Effector memory CD4-positive, alpha-beta T cell (primary cell): ENCODE results near the gene STXBP5.

ENCODE experiments used
- DNase-seq, 3 donors: peaks; one replicate each; pipeline ENCODE4 v3.0.0-alpha.2; 2020
- H3K27ac ChIP-seq: 2 replicates; pipeline ENCODE4 v1.7.0; 2013; ENCODE audit warnings: mild to moderate bottlenecking, low read length, moderate library complexity; ENCODE audit not compliant: insufficient read depth, poor library complexity, severe bottlenecking
- H3K27me3 ChIP-seq: replicated peaks from 2 replicates; pipeline ENCODE4 v1.7.0; 2013; ENCODE audit warnings: mild to moderate bottlenecking, low read length; ENCODE audit not compliant: insufficient read depth, control insufficient read depth, poor library complexity, severe bottlenecking
- H3K36me3 ChIP-seq: 2 replicates; pipeline ENCODE4 v1.7.0; 2013; ENCODE audit warnings: mild to moderate bottlenecking, low read length, moderate library complexity; ENCODE audit not compliant: control insufficient read depth, insufficient read depth
- H3K4me1 ChIP-seq: 2 replicates; pipeline ENCODE4 v1.7.0; 2013; ENCODE audit warnings: low read length, mild to moderate bottlenecking; ENCODE audit not compliant: control insufficient read depth, insufficient read depth, poor library complexity, severe bottlenecking
- H3K4me3 ChIP-seq: 2 replicates; pipeline ENCODE4 v1.7.0; 2013; ENCODE audit warnings: low read length, low read depth, mild to moderate bottlenecking; ENCODE audit not compliant: insufficient read depth, poor library complexity, severe bottlenecking
- H3K9me3 ChIP-seq: 2 replicates; pipeline ENCODE4 v1.7.0; 2013; ENCODE audit warnings: mild to moderate bottlenecking, low read length, moderate library complexity; ENCODE audit not compliant: control insufficient read depth

The STXBP5 gene

DNA sequence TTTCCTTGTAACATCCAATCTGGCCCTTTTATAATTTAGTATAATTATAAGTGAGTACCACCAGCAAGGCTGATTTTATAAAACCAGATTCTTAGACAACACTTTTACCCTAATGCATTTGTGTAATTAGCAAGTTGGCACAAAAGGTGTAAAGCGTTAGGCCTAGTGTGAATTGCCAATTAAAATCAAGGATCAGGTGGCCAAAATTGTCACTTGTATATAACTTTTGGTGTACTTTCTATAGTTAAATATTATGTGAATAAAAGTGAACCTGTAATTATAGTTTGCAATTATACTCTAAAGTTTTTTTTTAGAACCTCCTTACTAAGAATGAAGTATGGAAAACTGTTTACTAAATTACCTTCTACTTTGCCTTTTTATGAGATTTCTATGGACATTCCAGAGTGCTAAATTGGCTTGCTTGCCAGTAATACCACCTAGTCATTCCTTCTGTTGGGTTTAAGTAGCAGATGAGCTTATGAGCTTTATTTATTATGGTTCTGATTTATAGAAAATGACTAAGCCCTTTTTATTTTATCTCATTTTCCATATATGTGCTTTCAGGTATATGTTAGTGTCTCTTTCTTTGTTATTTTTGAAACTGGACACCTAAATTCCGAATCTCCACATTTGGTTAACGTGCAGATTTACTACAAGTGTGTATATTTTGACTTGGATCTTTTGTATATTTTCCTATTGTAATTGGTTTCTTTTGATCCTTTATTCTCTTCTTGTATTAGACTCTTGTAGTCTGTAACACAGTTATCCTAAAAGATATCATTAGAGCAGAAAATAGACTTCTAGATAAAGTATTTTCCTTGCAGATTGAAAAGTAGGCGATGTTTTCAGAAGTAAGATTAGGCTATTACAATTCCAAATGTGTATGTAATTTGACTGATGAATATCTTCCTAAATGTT, 3.9 kb downstream of the STXBP5 start:
- Histone ChIP-seq H3K27ac (no peak overlapping the region), H3K27me3 (no peaks in the 10 kb centered on the region), H3K9me3 (no peaks in the 10 kb centered on the region), H3K4me1 (peaks cover 4% of the 10 kb centered on the region), H3K4me3 (no peak overlapping the region), H3K36me3 (no peaks in the 10 kb centered on the region)
- DNase-seq = no peak

DNA sequence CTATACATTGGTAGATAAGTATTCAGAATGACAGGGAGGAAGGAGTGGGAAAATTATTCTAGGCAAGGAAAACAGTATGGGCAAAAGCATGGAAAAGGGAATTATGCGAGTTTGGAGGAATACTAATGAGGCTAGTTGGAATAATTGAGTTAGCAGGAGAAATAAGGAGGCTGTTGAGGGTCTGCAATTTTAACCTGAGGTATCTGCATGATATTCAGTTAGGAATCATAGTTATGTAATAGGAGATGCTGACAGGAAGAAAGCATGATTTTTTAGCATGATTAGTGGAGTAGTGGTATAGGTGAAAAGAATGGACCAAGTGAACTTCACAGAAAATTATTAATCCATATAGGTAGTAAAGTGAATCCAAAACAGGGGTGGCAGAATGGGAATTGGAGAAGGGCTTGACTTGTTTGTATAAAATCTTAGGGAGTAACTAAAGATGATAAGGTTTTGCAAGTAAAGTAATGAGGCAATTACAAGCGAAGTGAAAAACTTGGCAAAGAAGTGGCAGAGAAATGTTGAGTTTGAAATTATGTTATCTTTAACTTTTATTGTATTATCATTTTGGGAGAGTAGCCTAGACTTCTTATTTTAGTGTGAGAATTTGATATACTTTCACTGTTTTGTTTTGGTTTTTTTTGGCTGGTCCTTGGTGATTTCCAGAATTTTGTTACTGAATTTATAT, 5.7 kb downstream of the STXBP5 start:
- Histone ChIP-seq H3K4me1 (peaks cover 4% of the 10 kb centered on the region), H3K27ac (no peak overlapping the region)

DNA sequence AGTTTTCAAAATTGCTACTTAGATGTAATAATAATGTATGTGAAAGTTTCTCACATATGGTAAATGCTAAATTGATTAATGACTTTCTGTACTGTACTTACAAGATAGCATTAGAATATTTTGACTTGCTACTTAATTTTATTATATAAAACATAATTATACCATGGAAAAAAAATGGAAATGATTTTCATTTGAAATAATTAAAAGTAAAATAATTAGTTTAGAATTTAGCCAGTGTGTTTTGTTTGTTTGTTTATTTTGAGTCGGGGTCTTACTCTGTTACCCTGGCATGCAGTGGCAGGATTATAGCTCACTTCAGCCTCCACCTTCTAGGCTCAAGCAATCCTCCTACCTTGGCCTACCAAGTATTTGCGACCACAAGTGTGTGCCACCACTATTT, 7.1 kb downstream of the STXBP5 start:
- H3K36me3 ChIP-seq = no peaks in the 10 kb centered on the region
- no peaks in the 10 kb centered on the region for H3K27me3 ChIP-seq
- no peak for DNase-seq
- H3K4me1 ChIP-seq = no peaks in the 10 kb centered on the region
- H3K27ac ChIP-seq = no peak overlapping the region
- H3K4me3 ChIP-seq = no peak overlapping the region
- no peaks in the 10 kb centered on the region for H3K9me3 ChIP-seq

More for the DNA sequence above, 5.7 kb downstream of the STXBP5 start:
- H3K36me3 ChIP-seq = no peaks in the 10 kb centered on the region
- DNase-seq = no peak
- no peak overlapping the region for H3K4me3 ChIP-seq
- no peaks in the 10 kb centered on the region for H3K27me3 ChIP-seq
- H3K9me3 ChIP-seq = no peaks in the 10 kb centered on the region

DNA sequence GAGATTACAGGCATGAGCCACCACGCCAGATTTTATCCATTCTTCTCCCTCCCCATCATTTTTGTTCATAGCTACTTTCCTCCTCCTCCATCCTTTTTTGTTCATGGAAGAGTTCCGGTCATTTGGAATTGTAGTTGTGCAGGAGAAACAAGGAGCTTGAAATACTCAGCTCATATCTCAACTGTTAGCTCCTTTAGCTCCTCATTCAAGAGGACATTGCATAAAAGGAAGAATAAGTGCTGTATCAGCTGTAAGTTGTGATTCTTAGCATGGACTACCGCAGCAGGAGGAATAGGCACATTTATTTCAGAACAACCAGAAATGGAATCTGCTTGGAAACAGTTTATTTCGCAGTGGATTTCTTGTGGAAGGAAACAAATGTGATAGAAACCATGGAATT, 7.6 kb downstream of the STXBP5 start:
- H3K27ac ChIP-seq = no peak overlapping the region
- H3K4me1 ChIP-seq = no peaks in the 10 kb centered on the region
- H3K27me3 ChIP-seq = no peaks in the 10 kb centered on the region
- H3K4me3 ChIP-seq = no peak overlapping the region
- no peaks in the 10 kb centered on the region for H3K9me3 ChIP-seq
- H3K36me3 ChIP-seq = no peaks in the 10 kb centered on the region
- DNase-seq = no peak

DNA sequence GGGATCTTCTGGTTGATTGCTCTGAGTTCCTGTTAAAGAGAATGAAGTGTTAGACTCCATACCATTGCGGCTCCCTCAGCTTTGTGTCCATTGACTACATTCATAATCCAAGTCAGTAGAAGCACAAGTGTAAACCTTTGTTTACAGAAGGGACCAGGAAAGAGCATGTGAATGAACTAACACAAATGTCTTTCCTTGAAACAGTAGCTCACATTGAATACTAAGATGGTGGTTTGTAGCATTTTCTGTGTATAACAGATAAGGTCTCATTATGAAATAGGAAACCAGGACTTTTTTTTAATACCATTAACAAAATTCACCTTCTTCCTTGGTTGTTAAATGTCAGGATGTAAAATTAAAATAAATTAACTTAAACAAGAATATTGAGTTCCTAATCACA, 8.4 kb downstream of the STXBP5 start:
- Histone ChIP-seq H3K27me3 (no peaks in the 10 kb centered on the region), H3K9me3 (no peaks in the 10 kb centered on the region), H3K36me3 (no peaks in the 10 kb centered on the region), H3K27ac (no peak overlapping the region), H3K4me1 (no peaks in the 10 kb centered on the region), H3K4me3 (no peak overlapping the region)
- no peak for DNase-seq

DNA sequence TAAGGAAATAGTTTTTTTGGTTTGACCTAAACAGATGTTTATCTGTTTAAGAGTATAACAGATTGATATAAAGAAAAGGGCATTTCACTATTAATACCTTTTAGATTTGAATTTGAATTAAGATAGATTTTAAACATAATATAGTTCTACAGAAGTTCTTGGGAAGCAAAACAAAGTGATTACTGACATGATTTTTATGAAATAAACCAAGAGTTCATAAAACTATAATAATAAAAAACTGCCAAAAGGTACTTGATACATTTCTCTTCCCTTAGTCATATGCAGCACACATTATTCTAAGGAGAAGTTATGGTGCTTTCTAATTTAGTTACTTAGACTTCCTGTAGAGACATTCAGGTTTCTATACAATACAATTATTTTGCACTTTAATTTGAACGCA, 9.6 kb downstream of the STXBP5 start:
- Histone ChIP-seq H3K27me3 (no peaks in the 10 kb centered on the region), H3K4me1 (no peaks in the 10 kb centered on the region), H3K4me3 (no peak overlapping the region), H3K36me3 (no peaks in the 10 kb centered on the region), H3K9me3 (no peaks in the 10 kb centered on the region), H3K27ac (no peak overlapping the region)
- DNase-seq = no peak

DNA sequence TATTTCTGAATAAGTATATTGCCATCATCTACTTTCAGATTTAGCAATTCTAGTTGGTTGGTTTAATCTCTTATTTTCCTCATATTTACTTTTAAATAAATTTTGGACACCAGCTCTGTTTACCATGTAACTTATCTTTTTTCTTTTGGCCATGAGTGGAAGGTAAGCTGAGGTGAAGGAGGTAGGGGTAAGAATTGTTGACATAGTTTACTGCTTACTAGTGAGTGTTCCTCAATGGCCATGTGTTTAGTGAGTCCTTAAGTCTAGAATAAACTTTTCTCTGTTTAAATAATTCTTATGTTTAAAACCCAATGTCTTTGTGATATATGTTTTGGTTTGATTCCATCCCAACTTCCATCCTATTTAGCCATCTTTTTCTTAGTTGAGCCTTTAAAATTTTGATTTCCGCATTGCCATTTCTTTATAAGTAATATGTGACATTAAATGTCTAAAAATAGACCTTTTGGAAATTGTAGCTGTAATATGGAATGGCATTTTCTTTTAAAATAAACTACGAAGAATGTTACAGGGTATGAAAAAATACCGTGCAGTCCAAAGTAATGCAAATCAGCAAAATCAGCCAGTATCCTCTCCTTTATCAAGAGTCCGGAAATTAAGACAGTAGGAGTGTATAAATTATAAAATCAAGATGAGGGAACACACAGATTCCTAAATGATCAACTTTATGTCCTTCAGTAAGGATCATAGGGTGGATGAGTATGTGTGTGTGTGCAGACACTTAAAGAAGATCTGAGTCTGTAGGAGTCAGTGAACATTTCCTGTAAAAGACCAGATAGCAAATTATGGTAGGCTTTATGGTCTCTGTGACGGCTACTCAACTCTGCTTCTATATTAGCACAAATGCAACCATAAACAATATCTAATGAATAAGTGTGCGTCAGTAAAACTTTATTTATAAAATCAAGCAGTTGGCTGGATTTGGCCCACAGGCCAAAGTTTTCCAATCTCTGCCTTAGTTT, 10.3 kb downstream of the STXBP5 start:
- Histone ChIP-seq H3K36me3 (no peaks in the 10 kb centered on the region), H3K4me1 (no peaks in the 10 kb centered on the region), H3K9me3 (no peaks in the 10 kb centered on the region), H3K27me3 (no peaks in the 10 kb centered on the region), H3K4me3 (no peak overlapping the region), H3K27ac (no peak overlapping the region)
- DNase-seq = no peak

DNA sequence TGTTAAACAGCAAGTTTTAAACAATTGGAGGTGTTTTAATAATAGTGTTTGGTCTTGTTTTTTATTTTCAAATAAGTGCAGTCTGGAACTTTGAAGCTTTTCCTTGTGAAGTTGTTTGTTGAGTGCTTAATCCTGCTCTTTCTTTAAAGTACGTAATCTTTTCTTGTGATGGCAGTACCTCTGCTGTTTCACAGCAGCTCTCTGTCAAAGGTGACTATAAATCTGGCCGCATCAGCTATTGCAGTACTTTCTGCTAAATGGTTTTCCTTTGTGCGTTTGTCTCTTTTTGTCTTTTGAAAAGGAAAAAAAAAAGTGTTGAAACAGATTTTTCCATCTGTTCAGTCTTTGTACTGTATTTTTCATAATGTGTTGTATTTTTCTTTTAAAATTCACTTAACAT, 12.7 kb downstream of the STXBP5 start:
- Histone ChIP-seq H3K4me1 (no peaks in the 10 kb centered on the region), H3K36me3 (no peaks in the 10 kb centered on the region), H3K4me3 (no peak overlapping the region), H3K9me3 (no peaks in the 10 kb centered on the region), H3K27me3 (no peaks in the 10 kb centered on the region), H3K27ac (no peak overlapping the region)
- DNase-seq = no peak

DNA sequence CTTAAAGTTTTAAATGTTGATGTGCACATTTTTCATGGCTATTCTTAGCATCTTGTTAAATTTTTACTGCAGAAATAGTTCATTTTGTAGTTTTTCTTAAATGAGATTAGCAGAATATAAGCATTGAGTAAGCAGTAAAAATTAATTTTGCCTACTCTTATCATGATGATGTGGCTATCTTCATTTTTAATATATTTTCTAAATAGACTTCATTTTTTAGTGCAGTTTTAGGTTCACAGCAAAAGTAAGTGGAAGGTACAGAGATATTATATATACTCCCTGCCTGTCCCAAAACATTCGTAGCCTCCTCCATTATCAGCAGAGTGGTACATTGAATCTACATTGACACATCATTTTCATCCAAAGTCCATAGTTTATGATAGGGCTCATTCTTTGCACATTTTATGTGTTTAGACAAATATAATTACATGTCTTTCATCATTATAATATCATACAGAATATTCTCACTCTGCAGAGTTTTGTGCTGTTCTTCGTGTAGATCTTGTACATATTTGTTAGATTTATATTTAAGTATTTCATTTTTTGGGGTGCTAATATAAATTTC, 13.7 kb downstream of the STXBP5 start:
- H3K27me3 ChIP-seq = no peaks in the 10 kb centered on the region
- no peak for DNase-seq
- H3K4me3 ChIP-seq = no peak overlapping the region

More for the DNA sequence above, 13.7 kb downstream of the STXBP5 start:
- Histone ChIP-seq H3K4me1 (no peaks in the 10 kb centered on the region), H3K9me3 (no peaks in the 10 kb centered on the region), H3K36me3 (no peaks in the 10 kb centered on the region), H3K27ac (no peak overlapping the region)
